Epithelial cell of prostate (primary cell): ENCODE results near the gene LMF1.
"Not testable (repeated sequence)": the region's sequence is repeated elsewhere in the genome, so short reads cannot be mapped to it uniquely, and the experiment has no call there.

Experiments used
- DNase-seq: peaks from one replicate; pipeline ENCODE4 v3.0.0-alpha.2; 2011; ENCODE audit warnings: low read depth, low spot score
- H3K27ac ChIP-seq: fragments of 450-650 bp; 2 replicates; pipeline ENCODE4 v1.5.1; 2017; ENCODE audit warnings: mild to moderate bottlenecking

LMF1 gene

GRCh38 chr16:822174-822908 lies 148.4 kb downstream of the LMF1 start:
- DNase-seq, result no peak

DNA sequence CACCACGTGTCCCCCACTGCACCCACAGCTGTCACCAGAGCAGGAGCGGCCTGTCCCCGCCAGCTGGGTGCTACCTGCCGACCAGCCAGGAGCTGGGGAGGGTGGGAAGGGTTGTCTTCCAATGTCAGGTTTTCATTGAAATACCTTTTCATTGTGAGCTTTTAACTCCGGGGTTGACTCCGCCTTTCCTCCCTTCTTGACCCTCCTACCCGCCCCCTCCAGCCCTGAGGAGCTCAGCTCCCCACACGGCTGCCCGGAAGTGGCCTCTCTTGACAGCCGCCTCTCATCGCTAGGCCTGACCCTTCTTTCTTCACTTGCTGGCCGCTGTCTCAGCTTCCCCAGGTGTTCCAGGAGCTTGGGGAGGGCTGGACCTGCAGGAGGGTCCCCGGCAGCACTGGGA lies 149.0 kb downstream of the LMF1 start:
- no peak for DNase-seq
- H3K27ac ChIP-seq, result no peak overlapping the region

More at GRCh38 chr16:822174-822908, 148.4 kb downstream of the LMF1 start:
- no peak overlapping the region for H3K27ac ChIP-seq

- H3K27ac ChIP-seq, result no peak overlapping the region
- DNase-seq, result no peak
Measured at GRCh38 chr16:820748-821147, 150.0 kb downstream of the LMF1 start.

GRCh38 chr16:820044-820408 lies 150.8 kb downstream of the LMF1 start:
- not testable (repeated sequence) for DNase-seq, H3K27ac ChIP-seq

DNA sequence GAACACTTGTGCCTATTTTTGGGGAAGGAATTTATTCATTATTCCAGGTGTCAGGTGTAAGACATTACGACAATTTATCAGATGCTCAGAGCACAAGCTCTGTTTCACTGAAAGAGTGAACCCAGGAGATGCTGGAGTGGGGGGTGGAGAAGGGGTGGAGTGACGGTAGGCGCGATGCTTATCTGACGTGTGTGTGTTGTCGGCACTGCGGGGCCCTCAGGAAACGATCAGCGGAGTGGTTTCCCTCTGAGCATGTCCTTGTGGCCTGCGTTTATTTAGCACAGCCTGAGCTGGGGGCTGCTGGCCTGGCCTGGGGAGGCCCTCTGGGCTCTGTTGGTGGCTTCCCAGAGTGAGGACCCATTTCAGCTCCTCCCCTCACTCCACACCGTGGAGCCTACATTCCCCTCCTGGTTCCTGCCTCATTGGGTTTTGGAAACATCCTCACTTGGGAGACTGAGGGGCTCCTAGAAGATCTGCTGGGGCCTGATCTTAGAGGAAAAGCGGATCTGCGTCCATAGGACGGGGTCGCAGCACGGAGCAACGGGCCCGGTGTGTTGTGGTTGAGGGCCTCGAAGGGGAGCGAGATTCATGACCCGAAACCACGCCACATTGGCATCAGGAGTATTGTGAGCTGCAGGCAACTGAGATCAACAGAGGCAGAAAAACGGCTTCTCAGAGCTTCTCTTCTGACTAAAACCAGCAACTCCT lies 151.3 kb downstream of the LMF1 start:
- H3K27ac ChIP-seq, result no peak overlapping the region
- DNase-seq, result no peak

DNA sequence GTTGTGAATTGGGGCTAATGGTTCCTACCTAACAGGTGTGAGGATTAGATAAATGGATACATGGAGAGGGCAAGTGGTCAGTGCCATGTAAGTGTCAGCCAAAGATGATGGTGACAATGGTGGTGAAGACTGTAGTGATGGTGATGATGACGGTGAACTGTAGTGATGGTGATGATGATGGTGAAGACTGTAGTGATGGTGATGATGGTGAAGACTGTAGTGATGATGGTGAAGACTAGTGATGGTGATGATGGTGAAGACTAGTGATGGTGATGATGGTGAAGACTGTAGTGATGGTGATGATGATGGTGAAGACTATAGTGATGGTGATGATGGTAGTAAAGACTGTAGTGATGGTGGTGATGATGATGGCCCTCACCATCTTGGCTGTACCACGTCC lies 152.2 kb downstream of the LMF1 start:
- DNase-seq, result no peak

GRCh38 chr16:818132-818531 lies 152.7 kb downstream of the LMF1 start:
- no peak overlapping the region for H3K27ac ChIP-seq
- no peak for DNase-seq

More for the DNA sequence above, 152.2 kb downstream of the LMF1 start:
- H3K27ac ChIP-seq, result no peak overlapping the region

DNA sequence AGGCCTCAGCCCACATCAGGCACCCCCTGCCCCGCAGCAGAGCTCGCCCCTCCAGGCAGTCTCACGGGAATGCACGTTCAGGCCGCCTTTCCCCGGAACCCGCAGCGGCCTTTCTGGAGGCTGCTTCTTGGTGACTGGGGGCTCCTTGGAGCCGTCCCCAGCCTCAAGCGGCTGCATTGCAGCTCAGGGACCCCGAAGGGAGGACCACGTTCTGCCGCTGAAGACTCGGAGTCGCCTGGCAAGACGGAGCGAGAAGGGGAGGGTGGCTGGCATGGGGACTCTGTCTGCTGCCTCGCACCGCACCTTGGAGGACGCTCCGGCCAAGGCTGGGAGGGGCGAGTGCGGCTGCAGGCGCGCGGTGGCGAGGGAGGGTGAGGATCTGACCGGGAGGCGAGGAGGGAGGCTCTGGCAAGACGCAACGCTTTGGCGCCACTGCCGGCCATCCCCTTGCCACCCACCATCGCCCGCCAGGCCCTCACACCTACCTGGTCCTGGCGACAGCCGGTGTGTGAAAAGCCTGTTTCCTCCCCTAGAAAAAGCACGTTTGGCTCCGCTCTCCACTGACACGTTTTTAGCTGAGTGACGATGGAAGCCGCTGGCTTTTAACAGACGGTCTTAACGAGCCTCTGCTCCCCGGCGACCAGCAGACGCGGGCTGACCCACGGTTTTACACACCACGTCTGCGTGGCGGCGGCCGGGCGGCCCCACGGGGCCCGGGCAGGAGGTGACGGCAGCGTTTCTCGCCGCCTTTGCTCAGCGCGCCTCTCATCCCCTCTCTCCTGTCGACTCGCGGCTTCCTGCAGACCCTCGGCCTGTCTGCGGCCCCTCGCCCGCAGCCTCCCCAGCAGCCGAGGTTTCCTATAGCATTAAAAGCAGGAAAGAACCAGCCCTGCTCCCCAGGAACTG lies 153.5 kb downstream of the LMF1 start:
- DNase-seq, result no peak

GRCh38 chr16:815861-816260 lies 154.9 kb downstream of the LMF1 start:
- DNase-seq, result no peak
- no peak overlapping the region for H3K27ac ChIP-seq

More for the DNA sequence above, 153.5 kb downstream of the LMF1 start:
- H3K27ac ChIP-seq, result no peak overlapping the region

GRCh38 chr16:814974-815373 lies 155.8 kb downstream of the LMF1 start:
- no peak for DNase-seq
- no peak overlapping the region for H3K27ac ChIP-seq

- no peak for DNase-seq
- H3K27ac ChIP-seq, result no peak overlapping the region
Measured at GRCh38 chr16:813916-814412, 156.8 kb downstream of the LMF1 start.

DNA sequence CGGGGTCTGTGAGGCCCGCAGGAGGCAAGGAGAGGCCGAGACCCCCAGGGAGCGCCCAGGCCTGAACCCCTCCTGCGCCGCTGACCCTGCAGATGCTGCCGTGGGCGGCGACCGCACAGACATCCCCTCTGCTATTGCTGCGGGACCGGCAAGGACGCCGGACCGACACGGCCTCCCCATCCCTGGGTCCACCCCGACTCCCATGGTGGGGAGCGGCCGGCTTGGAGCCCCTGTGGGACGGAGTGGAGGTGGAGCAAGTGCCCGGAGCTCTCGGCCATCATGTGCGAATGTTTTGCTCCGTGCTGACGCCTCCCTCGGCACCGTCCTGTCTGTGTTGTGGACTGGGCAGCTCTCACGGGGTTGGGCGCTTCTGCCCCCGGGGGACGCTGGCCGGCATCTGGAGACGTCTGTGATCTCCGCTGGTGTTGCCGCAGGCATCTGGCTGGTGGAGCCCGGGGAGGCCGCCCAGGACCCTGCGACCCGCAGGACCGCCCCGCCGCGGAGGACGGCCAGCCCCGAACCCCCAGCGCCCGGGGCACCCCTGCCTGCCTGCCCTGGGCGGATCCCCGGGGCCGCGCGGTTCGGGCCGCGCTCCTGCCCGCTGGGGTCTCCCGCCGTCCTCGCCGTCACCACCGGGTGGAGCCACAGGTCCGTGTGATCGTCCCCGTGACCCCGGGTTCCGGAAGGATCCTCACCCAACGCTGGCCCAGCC lies 157.4 kb downstream of the LMF1 start:
- no peak for DNase-seq
- H3K27ac ChIP-seq, result no peak overlapping the region

DNA sequence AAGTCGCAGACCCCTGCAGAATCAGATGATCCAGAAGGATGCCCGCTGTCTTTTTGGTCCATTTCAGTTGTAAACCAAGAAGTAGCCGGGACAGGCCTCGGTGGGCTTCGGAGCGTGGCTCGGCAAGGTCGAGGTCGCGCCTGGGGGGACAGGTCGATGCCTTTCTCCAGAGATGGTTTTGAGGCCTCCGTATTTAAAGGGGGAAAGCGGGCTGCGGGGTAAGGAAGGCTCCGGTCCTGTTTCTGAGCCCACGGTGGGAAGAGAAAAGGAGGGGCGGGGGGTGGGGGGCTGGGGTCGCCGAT lies 162.7 kb downstream of the LMF1 start:
- no peak for DNase-seq
- H3K27ac ChIP-seq, result no peak overlapping the region

DNA sequence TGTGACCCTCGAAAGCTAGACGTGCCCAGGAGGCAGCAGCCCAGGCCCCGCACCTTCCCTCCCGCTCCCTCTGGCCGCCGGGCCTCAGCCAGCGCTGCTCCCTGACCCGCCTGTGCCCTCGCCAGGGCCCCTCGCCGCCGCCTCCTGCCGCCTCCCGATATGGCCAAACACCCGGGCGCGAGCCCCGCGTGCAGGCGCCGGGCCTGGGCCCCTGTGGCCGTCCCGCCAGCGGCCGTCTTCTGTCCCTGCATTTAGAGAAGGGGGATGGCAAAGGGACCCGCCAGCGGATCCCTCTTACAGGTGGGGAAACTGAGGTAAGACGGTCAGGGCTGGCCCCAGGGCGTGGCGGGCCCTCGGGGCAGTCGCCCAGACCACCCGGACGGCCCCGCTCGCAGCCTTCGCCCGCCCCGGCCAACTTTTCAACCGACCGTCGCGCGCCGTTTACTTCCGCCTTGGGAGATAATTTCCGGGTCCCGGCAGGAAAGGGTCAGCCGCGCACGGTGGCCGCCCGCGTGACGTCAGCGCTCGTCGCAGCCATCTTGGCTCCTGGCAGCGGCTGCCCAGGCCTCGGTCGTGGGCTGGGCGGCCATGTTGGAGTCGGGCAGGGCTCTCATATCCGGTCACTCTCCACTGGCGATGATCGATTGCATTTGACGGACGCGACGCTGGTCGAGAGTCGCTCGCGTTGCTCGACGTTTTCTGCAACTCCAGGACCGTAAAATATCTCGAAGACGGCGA lies 163.3 kb downstream of the LMF1 start:
- DNase-seq, result peak; percentile 51

GRCh38 chr16:805474-805873 lies 165.3 kb downstream of the LMF1 start:
- H3K27ac ChIP-seq, result no peak overlapping the region
- DNase-seq, result no peak

More for the DNA sequence above, 163.3 kb downstream of the LMF1 start:
- peak overlapping the region; percentile 64 for H3K27ac ChIP-seq

- DNase-seq, result no peak
- H3K27ac ChIP-seq, result no peak overlapping the region
Measured at GRCh38 chr16:804193-805048, 166.4 kb downstream of the LMF1 start.

GRCh38 chr16:803754-804080 lies 167.1 kb downstream of the LMF1 start:
- no peak overlapping the region for H3K27ac ChIP-seq
- no peak for DNase-seq
